Heart right ventricle (tissue), 16 donors: Measurements from ENCODE around the gene PSD4. TPM values are rescaled to one million over a fixed set of nuclear protein-coding genes. Genes with fewer than 3 reads are reported as not detected.

Experiments used
- ATAC-seq, 8 donors: fragments of 200-7000 bp; cut with Tn5 transposase; one replicate each; pipeline ENCODE4 v1.9.1; 2020; ENCODE audit warnings: mild to moderate bottlenecking in 8 of 8, moderate library complexity in 8 of 8, moderate number of reproducible peaks in 1 of 8
- DNase-seq, 2 donors: peaks; one replicate each; pipeline ENCODE4 v3.0.0-alpha.2; 2020
- H3K27ac ChIP-seq, 10 donors: fragments of 200-600 bp; sonication (generic) in 2 of 10; one replicate each; pipeline versions ENCODE4 v1.5.0 to v1.8.0; 2020 to 2022; ENCODE audit warnings: mild to moderate bottlenecking in 3 of 10
- H3K27me3 ChIP-seq, 7 donors: fragments of 200-600 bp; one replicate each; pipeline ENCODE4 v1.8.0; 2021 to 2022; ENCODE audit warnings: mild to moderate bottlenecking in 2 of 7
- H3K36me3 ChIP-seq, 9 donors: fragments of 200-600 bp; sonication (generic) in 1 of 9; one replicate each; pipeline versions ENCODE4 v1.5.0 to v1.8.0; 2020 to 2022; ENCODE audit warnings: mild to moderate bottlenecking in 2 of 9
- H3K4me1 ChIP-seq, 9 donors: fragments of 200-600 bp; sonication (generic) in 1 of 9; one replicate each; pipeline versions ENCODE4 v1.5.0 to v1.8.0; 2020 to 2022; ENCODE audit warnings: mild to moderate bottlenecking in 4 of 9
- H3K4me3 ChIP-seq, 10 donors: fragments of 200-600 bp; sonication (generic) in 2 of 10; one replicate each; pipeline versions ENCODE4 v1.5.0 to v1.8.0; 2020 to 2022; ENCODE audit warnings: mild to moderate bottlenecking in 7 of 10, moderate library complexity in 2 of 10
- H3K9me3 ChIP-seq, 11 donors: fragments of 200-600 bp in 10 of 11; sonication (generic) in 2 of 11; one replicate each; pipeline versions ENCODE4 v1.5.0 to v1.8.0; 2013 to 2022; ENCODE audit warnings: mild to moderate bottlenecking in 2 of 11, control low read depth in 1 of 11, moderate library complexity in 1 of 11
- CTCF ChIP-seq, 9 donors: fragments of 200-600 bp; sonication (generic) in 2 of 9; IDR thresholded peaks; one replicate each; pipeline versions ENCODE4 v1.5.0 to v1.8.0; 2021 to 2022; ENCODE audit warnings: antibody characterized with exemption in 9 of 9, mild to moderate bottlenecking in 5 of 9, moderate library complexity in 1 of 9
- WGBS, 2 donors: extraction: QIAGEN DNeasy Blood & Tissue Kit; methylation state at CpG; one replicate each; pipeline ENCODE4 v1.1.7; 2013; ENCODE audit warnings: inconsistent platforms in 1 of 2; 5-methylcytosine and 5-hydroxymethylcytosine counted together
- intact Hi-C, 10 donors: fragments of 100-400 bp; cut with DNase I; formaldehyde crosslinking; loops; one replicate each; pipeline versions ENCODE4 v1.11.1 to v1.14.2; 2022
- polyA plus RNA-seq, 2 donors: library from polyadenylated mRNA; stranded (reverse); fragments of 200-250 nt; gene quantifications; one replicate each; pipeline ENCODE4 v1.2.3, GENCODE V29; 2013
- total RNA-seq, 10 donors: library from RNA; stranded (reverse); fragmentation: NEBNext Ultra II Directional in 3 of 10; extraction: Animal tissue kit (Norgen Biotek cat#: 25700) in 3 of 10; gene quantifications; one replicate each; pipeline versions ENCODE4 v1.2.1 to v1.2.4, GENCODE V29; 2021 to 2023
- donor health status: Arrhythmogenic right ventricular cardiomyopathy.
- donor health status: ischemic (EF 13 %, LVEDD 7.1; RV severe dilation, severe dysfunction).
- donor health status: healthy with polysubstance abuse.
- donor health status: DM: no; HTN: yes; CAD: no.
- donor health status: DM: no; HTN: no; CAD: no.
- donor health status: ischemic (EF 25% LVEDD 6.9; RV normal size, moderate dysfunction).
- donor health status: ischemic (EF 25% LVEDD 5.7; RV mildly dilated, moderate dysfunction).
- donor health status: healthy.
- donor health status: DM: yes; HTN: yes; CAD: no.
- donor health status: Ischemic cardiomyopathy.
- donor health status: ischemic (EF 35%, LVEDD 5.7; RV mildly dilated, moderate dysfunction).
- donor health status: nonischemic (EF 11% LVEDD 7.7; RV severe dilation, severe dysfunction).
- donor health status: DM: yes; HTN: yes; CAD: no.
- donor health status: PGD.
- donor health status: ischemic (EF 29% LVEDD 5.4; RV normal size, mild dysfunction).
- donor health status: nonischemic (EF 23%, LVEDD 6.1; RV moderate dilation, normal function).

PSD4 gene
- total and polyA plus RNA-seq, 12 donors = 1.0 to 13.0 (median 1.7) TPM

DNA sequence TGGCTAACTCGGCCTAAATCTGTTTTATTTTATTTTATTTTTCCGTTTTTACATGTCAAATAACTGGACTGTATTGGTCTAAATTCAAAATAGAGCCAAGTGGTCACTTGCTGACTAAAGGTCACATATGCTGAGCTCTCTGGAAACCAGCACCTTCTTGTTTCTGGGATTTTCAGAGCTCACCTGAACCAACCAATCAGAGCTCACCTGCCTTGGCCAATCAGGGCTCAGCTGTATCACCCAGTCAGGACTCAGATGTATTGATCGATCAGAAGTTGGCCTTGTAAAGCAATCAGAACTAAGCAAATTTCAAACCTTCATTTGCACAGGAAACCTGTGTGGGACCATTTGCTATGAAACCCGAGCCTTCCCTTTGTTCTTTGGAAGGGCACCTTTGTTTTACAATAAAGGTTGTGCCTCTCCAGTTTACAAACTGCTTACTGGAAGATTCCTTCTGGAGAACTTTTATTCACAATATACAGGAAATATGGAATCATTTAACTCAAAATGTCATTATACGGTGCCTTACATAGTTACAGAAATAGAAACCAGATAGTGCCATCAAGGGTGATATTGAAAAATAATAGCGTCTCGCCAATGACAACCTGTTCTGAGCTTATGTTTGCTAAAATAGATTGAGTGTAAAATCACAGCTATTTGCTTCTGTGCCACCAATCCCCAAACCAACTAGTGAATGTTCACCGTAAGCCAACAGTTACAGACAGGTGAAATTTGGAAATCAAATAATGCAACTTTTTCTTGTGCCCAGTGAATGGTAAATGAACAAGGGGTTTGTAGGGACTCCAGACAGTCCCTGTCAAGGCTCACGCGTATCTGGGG is 17.3 kb upstream of the PSD4 start:
- H3K27me3 ChIP-seq = peaks cover 0 to 42% (median 27%) of the 10 kb centered on the region in 7 donors
- DNase-seq (no peak), ATAC-seq (no peak)
- no peaks in the 10 kb centered on the region for H3K9me3 ChIP-seq
- no peaks in the 10 kb centered on the region for H3K36me3 ChIP-seq
- TF ChIP-seq CTCF (IDR thresholded peaks at IDR 0.05) = no peak
- peak overlapping the region in 6 of 10 donors; percentile 7 to 57 (median 21) for H3K4me3 ChIP-seq
- peaks cover 0 to 11% (median 0%) of the 10 kb centered on the region in 9 donors for H3K4me1 ChIP-seq
- peak overlapping the region in 1 of 10 donors; percentile 46 for H3K27ac ChIP-seq
- intact Hi-C loops = no loop called here
- WGBS, 2 donors = 44 to 52% methylated on average over 10 of the region's 10 CpGs

DNA sequence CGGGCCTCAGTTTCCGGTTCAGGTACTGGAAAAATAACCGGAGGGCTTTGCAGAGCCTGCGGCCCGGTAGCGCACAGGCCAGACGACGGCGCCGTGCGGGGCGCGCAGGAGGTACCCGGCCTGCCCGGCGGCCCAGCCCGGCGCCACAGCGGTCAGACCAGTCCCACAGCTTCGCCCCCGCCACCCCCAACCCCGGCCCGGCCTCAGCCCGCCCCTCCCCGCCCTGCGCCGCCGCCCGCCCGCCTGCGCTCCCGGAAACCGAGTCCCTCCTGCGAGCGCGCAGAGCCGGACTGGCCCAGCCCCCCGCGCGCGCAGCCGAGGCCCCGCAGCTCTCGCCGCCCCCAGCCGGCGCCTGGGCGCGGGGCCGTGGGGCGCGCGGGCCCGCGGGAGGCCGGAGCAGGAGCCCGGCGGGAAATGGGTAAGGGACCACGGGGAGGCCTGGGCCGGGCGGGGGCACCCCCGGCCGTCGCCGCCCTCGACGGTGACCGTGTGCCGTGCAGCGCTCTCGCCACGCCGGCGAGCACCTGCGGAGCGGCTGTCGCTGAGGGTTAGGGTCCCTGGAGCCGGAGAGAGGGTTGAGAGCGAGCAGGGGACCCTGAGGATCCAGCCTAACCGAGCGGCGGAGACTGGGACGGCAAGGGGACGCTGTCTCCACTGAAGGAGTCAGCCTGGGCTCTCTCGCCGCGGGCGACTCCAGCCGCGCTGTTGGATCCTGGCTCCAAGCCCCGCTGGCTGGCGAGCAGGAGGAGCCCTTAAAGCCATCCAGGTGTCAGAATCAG is 16.5 kb upstream of the PSD4 start:
- TF ChIP-seq CTCF (IDR thresholded peaks at IDR 0.05) = no peak
- Histone ChIP-seq H3K4me3 (peak overlapping the region in 9 of 10 donors; percentile 5 to 57 (median 36)), H3K27ac (peak overlapping the region in 1 of 10 donors; percentile 46), H3K9me3 (no peaks in the 10 kb centered on the region), H3K4me1 (peaks cover 0 to 11% (median 0%) of the 10 kb centered on the region in 9 donors), H3K36me3 (no peaks in the 10 kb centered on the region), H3K27me3 (peaks cover 0 to 42% (median 27%) of the 10 kb centered on the region in 7 donors)
- ATAC-seq (peak in 4 of 8 donors; percentile 39 to 84 (median 54)), DNase-seq (no peak)
- WGBS, 2 donors = 2% methylated on average over 90 to 92 of the region's 92 CpGs
- intact Hi-C loops = no loop called here

DNA sequence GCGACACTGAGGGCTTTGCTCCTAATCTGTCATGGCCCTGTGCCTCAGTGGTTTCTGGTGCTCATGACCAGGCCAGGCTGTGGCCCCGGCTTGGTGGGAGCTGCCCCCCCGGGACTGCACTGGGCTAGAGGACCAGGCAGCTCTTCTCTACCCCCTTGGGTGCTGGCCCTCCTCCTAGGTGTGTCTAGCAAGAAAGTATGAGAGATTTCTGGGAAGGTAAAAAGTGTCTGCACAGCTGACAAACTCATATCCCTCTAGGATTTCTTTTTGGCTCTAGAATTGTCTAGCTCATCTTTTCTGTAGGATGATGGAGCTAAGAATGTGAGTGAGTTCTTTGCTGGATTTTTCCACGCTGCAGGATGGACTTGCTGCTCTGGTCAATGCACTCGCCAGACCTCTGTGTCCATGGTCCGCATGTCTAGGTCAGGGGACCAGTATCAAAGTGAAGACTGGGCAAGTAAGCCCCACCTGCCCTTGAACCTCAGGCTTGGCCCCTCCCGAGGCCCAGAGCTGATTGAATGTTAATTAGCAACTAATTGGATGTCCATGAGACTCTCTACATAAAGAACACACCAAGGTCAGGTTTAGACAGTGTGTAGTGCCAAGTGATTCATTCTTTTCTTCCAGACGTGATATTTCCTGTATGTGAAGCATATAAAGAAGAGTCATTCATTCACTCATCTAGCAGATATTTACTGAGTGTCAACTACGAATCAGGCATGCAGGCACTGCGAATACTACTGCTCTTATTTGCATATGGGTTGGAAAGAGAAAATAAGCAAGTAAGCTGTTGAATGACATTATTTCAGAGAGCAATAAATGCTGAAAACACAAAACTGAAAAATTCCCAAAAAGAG is 15.6 kb upstream of the PSD4 start:
- intact Hi-C loops = no loop called here
- DNase-seq = no peak
- WGBS, 2 donors = 55 to 60% methylated on average over 10 of the region's 10 CpGs
- peak overlapping the region in 1 of 10 donors; percentile 36 for H3K27ac ChIP-seq
- H3K27me3 ChIP-seq = peaks cover 0 to 42% (median 27%) of the 10 kb centered on the region in 7 donors
- H3K4me3 ChIP-seq = peak overlapping the region in 8 of 10 donors; percentile 5 to 57 (median 37)
- peak in 1 of 8 donors; percentile 23 for ATAC-seq
- TF ChIP-seq CTCF (IDR thresholded peaks at IDR 0.05) = no peak
- peaks cover 0 to 11% (median 0%) of the 10 kb centered on the region in 9 donors for H3K4me1 ChIP-seq
- H3K36me3 ChIP-seq = no peaks in the 10 kb centered on the region
- H3K9me3 ChIP-seq = no peaks in the 10 kb centered on the region
